Measurements from ENCODE around the gene STK32B. TPM values are rescaled to one million over a fixed set of nuclear protein-coding genes. Genes with fewer than 3 reads are reported as not detected.
"Not testable (repeated sequence)": the region's sequence is repeated elsewhere in the genome, so short reads cannot be mapped to it uniquely, and the experiment has no call there.

The STK32B gene
- total RNA-seq, 1 experiment from 2014 or later: 7.6 TPM

DNA sequence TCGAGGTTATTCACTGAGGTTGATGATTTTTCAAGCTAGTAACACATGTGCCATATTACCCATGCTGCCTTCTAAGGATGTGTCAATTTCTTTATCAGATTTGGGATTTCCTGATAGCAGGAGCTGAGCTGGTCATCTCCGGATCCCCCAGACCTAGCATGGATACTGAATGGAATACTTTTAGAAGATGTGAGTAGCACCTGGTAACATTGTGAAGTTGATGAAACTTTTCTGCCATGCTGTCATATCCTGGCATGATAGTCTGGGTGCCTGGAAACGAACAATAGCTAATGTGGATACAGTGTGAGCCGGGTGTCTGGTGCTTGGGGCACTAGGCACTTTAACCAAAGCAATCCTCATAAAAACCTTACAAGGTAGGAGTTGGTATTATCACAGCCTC, 21.1 kb upstream of the STK32B start:
- no peak for DNase-seq (ENCODE audit: low read depth)

DNA sequence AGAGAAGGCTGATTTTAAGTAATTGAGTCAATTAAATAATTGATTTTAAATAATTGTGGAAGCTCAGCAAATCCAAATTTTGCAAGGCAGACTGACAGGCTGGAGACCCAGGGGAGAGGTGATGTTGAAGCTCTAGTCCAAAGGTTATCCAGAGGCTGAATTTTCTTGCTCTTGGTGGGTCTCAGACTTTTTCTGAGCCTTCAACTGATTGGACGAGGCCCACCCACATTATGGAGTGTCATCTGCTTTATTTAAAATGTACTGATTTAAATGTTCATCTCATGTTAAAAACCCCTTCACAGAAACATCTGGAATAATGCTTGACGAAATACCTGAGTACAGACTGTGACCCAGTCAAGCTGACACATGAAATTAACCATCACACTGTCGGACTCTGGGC, 20.4 kb upstream of the STK32B start:
- DNase-seq (ENCODE audit: low read depth): no peak

DNA sequence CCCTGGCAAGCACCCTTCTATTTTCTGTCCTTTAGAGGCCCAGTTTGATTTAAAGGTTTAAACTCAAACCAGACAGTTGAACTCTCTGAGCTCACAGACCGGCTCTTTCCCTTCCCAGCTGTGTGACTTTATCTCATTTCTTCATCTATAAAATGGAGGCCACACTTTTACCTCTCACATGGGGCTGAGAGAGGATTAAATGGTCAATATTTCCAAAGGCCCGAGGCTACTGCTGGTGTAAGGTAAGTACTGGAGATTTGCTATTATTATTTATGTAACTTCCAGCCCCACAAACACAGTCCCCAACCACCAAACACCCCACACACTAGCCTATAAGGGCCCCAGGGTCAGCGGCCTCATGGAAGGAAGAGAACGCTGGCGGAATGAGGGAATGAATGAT, 18.5 kb upstream of the STK32B start:
- DNase-seq (ENCODE audit: low read depth): no peak

DNA sequence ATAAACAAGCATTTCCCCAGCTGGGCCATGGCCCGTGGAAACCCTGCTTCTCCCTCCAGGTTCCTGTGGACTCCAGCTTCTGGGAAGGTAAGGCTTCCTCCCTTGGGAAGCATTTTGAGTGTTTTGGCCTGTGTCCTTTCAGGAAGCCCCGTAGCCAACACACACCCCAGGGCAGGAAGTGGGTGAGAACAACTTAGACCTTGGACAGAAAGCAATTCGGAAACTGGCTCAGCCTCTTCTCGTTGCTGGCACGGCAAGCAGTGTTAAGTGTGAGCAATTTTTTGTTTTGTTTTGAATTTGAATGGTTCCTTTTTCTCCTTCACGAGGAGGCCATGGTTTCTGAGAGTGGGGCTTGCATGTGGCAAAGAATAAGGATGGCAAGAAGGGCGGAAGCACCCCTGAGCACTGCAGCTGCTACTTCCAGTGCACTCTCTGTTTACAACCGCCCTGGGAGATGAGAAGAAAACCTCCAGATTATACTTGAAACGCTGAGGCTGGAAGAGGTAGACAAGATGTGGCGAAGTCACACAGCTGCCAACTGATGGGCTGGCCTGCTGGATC, 17.9 kb upstream of the STK32B start:
- DNase-seq (ENCODE audit: low read depth): peak; percentile 78

DNA sequence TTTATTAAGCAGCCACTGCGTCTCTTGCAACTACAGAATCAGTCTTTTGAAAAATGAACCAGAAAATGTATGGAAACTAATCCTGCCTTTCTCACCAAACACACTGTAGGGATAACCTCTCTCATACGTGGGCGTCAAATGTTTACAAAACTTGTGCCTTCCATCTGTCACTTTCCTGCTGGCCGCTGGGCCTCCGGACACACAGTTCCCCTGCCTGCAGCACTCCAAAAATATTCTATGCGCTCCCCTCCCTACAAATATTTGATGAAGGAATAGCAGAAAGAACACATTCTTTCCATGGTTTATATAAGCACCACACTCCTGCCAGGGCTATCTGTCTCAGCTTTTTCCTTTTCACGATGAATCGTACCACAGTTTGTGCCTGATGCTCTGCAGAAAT, 17.1 kb upstream of the STK32B start:
- no peak for DNase-seq (ENCODE audit: low read depth)

DNA sequence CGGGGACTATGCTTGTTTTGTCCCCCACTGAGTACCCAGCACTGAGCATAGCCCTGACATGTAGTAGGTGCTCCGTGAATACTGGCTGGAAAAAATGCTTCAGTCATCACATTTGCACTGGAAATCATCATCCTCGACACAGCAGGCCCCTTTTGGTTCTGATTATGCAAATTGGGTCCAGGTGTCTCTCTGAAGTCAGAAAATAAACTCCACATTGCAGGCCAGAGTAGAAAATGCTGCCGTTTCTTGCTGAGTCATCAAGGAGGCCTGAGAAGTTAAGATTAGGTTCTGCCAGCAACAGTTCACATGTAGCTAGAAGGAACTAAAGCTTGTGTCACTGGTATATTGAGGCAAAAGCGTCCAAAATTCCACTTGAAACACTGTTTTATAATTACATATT, 15.0 kb upstream of the STK32B start:
- DNase-seq (ENCODE audit: low read depth): peak; percentile 63

DNA sequence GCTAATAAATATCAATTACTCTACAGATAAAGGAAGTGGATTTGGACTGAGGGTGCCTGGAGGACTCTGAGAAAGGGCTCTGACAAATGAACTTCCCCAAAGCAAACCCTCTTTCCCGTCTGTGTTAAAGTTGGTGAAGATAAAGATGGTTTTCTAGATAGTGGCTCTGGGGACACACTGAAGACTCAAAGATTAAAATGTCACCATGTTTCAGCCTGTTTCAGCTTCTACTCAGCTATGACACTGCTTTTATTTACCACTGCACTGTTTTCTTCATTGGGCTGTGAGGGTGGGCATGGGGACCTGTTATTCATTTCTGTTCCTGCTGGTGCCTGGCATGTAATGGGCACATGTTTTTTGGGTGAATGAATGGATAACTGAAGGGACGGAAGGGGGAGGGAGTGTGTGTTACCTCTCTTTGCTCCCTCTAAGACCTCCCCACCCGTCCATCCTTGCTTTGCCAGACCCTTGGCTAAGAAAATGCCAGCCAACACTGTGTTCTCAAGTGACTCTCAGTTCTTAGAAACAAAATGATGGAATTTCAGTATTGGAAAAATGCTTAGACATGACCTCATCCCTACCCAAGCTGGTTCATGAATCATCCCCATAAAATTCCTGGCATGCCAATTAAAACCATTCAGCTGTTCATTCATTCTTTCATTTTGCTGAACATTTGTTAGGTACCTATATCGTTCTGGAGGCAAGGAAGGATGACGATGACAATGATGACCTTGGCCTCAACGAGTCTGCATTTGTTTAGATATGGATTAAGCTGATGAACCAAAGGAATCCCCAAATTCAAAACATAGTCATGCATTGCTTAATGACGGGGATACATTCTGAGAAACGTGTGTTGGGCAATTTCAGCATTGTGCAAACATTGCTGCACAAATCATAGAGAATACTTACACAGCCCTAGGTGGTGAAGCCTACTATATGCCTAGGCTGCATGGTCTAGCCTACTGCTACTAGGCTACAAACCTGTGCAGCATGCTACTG, 13.4 kb upstream of the STK32B start:
- peak; percentile 98 for DNase-seq (ENCODE audit: low read depth)

DNA sequence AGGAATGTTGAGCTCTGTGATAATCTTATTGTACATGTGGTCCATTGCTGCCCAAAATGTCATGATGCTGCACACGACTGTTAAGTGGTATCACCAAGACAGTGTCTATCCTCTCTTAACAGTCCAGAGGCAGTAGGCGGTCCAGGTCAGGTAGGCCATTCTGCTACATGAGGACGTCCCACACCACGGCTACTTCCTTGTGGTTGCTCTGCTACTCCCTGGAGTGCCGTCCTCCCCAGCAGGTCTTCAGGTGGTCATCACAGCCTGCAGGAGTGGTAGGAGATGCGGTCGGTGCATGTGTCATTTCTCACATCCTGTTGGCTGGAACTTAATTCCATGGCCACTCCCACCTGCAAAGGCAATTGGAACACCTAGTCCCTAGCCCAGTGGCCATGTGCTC, 11.5 kb upstream of the STK32B start:
- DNase-seq (ENCODE audit: low read depth): no peak

DNA sequence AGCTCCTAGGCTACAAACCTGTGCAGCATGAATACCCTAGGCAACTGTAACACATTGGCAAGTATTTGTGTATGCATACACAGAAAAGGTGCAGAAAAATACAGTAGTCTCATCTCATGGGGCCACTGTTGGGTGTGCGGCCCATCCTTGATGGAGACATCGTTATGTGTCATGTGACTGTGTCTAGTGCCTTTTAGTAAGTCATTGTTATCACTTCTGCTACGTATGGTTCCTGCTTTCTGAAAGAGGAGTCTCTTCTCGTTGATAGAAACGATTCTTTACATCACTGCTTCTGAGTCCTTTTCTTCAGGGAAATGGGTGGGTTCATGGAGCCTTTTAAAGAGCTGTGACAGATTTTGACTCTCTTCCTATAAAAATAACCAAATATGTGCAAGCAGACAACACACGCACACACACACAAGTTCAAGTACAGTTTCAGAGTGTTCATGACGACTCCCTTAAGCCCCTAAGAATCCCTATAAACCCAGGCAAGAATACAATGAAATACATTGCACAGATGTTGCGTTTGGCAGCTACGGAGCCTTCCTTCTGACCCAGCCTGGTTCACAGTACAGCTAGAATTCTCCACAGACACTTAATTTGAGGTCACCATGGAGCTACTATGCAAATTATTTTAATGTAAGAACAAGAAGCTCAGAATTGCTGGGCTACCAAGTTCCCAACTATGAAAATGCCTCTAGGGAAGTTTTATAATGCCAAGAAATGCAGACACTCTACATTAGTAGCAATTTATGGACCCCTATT, 10.2 kb upstream of the STK32B start:
- DNase-seq (ENCODE audit: low read depth): no peak

DNA sequence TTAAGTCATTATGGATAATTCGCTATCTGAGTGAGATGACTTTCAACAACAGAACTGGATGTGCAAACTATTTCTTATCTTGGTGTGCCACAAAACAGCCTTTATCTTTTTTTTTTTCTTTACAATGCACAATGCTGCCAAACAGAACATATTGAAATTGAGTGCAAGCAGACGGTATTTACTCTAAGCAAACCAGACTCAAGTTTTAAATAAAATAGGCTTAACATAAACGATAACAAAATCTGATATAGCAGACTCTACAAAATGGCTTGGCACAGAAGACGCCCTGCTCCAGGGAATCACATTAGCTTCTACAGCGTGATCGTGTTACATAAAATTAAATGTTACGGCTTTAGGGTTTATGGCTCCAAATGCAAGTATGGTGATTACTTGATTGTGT, 9.6 kb upstream of the STK32B start:
- no peak for DNase-seq (ENCODE audit: low read depth)

DNA sequence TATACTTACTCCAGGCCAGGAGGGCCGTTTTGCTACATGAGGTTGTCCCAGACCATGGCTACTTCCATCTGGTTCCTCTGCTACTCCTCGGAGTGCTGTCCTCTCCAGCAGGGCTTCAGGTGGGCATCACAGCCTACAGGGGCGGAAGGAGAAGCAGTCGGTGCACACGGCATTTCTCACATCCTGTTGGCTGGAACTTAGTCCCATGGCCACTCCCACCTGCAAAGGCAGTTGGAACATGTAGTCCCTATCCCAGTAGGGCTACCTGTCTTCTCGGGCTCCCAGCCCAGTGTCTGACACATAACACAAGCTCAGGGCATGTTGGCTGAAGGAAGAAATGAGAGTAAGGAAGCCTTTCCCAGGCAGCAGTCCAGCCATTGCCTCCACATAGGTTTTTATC, 7.7 kb upstream of the STK32B start:
- no peak for DNase-seq (ENCODE audit: low read depth)

DNA sequence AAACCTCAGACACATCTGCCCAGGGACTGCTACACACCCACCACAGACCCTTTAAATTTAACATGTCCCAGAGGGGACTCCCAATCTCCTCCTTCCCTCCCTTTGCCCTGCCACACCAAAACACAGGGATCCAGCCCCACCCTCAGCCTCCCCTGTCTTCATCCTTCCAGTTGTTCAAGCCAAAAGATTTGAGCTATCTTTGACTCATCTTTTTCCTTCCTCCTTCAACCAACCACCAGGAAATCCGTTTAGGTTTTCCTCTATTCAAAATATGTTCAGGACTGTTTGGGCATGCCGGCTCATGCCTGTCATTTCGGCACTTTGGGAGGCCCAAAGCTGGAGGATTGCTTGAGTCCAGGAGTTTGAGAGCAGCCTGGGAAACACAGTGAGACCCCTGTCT, 6.9 kb upstream of the STK32B start:
- DNase-seq (ENCODE audit: low read depth): no peak

DNA sequence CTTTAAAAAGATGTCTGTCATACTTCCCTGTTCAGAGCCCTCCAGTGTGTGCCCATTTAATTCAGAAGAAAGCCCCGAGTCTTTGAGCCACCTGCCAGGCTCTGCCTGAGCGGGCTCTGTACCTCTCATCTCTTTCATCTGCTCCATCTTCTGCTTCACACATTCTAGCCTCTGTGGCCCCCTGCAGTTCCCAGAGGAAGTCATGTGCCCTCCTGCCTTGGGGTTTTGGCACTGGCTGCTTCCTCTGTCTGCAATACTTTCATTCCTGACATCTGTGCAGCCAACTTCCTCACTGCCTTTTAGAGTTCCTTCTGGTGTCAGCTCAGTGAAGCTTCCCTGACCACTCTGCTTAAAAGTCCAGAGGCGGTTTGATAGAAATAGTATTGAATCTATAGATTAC, 6.2 kb upstream of the STK32B start:
- DNase-seq (ENCODE audit: low read depth): peak; percentile 42

DNA sequence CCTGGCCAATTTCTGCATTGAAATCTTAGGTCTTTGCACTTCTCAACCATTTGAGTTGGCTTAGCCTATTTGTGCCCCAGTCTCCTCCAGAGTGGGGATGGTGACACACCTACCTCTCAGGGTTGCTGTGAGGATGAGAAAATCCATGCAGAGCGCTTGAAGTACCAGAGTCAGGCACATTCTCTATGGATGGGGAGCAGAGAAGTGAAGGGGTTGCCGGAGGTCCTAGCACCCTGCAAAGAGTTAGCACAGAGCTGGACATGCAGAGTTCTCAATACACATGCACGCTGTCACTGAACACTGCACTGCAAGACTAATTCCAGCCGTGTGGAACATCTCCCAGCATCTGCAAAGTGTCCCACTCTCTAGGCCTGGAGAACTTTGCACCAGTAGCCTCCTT, 2.6 kb upstream of the STK32B start:
- DNase-seq (ENCODE audit: low read depth): no peak

DNA sequence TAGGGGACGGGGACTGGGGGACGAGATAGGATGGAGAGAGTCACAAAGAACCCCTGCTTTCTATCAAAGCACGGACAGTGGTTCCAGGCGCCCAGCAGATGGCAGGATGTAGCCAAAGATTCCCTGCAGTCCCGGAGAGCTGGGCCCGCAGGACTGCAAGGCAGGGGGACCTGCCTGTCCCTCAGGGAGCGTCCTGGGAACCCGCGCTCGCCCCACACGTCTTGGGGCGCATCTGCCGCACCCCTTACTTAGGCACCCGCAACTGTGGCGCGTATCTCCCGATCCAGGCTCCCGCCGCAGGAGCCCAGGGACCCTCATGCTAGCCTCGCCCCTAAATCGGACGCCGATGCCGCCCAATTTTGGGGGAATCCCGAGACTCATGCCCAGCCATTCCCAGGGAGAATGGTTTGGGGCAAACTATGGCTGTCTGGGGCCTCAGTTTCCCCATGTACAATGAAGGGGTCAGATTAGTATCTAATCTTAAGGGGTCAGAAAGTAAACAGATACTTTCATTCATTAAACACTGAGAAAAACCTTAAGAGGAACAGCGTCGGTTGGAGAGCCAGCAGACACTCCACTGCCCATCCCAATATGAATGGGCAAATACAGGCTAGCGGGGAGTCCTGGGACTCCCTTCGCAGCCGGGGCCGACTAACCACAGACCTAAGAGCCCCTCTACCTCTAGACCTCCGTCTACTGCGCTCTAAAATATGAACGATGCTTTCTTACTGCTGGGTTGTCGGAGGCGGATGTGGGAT, 581 bp upstream of the STK32B start:
- DNase-seq (ENCODE audit: low read depth): peak; percentile 81

DNA sequence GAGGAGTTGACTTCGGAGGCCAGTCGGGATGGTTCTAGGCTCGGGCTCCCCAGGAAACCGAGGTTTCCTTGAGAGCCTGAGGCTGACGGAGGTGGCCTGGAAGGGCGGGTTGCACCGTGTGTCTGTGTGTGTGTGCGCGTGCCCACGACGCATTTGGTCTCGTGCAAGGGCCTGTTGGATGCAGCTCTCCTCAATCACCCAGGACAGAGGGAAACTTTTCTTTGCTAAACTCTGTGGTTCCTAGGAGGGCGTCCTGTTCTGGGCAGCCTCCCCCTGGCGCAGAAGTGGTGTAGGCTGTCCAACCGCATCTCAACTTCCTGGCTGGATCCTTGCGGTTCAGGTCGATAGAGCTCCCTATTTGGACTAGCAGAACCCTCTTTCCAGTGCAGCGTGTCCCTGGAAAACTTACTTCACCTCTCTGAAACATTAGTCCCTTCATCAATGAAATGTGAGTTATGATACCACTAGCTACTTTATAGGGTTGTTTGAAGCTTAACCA, 973 bp downstream of the STK32B start:
- no peak for DNase-seq (ENCODE audit: low read depth)

DNA sequence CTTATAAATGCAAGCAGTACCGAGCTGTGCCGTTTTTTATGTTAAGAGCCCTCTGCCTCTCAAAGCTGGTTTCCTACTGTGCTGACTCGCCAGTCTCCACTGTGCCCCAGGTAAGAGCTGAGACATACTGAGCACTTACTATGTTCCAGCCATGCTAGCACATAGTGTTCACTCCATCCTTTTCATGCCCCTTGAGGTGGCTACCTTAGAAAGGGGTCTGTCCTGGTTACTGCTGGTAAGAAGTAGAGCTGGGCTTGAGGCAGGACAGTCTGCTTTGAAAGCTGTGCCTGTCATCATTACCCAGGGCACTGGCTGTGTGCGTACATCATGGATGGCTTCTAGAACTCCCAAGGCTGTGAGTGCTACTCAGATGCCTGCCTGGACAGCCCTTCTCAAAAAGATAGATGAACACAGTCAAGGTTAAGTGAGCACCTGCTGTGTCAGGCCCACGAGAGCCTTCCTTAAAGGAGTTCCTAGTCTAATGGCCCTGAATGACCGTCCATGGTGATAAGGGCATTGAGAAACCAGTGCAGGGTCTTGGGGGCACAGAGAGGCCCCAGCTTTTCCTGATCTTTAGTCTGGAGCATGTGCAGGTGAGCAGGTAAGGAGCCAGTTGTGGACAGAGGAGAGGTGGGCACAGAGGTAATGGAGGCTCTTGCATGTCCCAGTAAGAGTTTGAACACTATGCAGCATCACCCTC, 1.6 kb downstream of the STK32B start:
- DNase-seq (ENCODE audit: low read depth): no peak

DNA sequence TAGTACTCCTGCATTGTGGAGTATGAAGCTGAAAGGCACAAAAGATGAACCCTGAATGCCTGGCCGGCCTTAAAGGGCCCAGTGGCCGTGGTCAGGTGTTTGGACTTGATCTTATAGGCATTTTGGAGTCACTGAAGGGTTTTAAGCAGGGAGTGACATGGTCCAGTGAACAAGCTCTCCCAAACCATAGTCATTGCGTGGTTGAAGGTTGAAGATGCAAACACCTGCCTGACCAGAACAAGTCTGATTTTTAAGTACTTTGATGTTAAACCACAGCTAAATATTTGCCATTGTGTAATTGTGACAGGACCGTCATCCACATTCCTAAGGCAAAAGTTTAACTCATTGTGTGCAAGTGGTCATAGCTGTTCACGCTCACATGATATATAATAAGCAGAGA, 3.3 kb downstream of the STK32B start:
- DNase-seq (ENCODE audit: low read depth): peak; percentile 31

DNA sequence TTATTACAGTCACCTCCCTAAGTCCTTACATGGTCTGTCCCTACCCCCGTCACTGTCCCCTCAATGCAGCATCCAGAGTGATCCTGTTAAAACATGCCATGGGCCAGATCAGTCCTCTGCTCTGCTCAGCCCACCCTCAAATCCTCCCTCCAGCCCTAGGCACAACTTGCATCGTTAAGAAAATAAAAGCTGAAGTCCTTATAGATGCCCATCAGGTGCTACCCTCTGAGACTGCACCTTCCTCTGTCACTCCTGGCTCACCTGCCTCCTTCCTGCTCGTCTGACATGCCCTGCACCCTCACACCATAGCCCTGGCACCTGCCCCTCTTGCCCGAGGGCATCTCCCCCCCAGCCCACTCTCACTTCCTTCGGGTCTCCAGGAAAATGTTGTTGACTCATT, 4.1 kb downstream of the STK32B start:
- DNase-seq (ENCODE audit: low read depth): no peak

DNA sequence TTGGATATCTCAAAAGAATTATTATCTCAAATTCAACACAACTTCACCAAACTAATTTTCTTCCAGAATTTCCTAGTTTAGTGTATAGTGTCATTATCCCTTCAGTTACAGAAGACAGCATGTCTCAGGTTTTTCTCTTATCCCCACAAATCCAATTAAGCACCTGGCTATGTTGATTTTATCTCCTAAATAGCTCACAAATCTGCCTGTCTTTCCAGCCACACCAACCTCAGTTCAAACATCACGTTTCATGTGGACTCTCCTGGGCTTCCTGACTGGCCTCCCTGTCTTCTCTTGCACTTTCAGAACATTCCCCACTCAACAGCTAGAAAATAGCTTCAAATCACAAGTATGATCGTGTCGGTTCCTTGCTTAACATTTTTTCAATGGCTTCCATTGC, 14.8 kb downstream of the STK32B start:
- no peak for DNase-seq (ENCODE audit: low read depth)

DNA sequence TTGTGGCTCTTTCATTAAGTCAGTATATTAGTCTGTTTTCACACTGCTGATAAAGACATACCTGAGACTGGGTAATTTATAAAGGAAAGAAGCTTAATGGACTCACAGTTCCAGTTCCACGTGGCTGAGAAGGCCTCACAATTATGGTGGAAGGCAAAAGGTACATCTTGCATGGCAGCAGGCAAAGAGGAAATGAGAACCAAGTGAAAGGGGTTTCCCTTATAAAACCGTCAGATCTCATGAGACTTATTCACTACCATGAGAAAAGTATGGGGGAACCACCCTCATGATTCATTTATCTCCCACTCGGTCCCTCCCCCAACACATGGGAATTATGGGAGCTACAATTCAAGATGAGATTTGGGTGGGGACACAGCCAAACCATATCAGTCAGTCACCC, 15.7 kb downstream of the STK32B start:
- DNase-seq (ENCODE audit: low read depth): not testable (repeated sequence)

All from M059J (cell line).